ENCODE measurements around the gene PWP1. TPM values are rescaled to one million over a fixed set of nuclear protein-coding genes. Genes with fewer than 3 reads are reported as not detected.
A peak's percentile ranks its signal among the peaks of the same experiment; 100 is the strongest.

Gene PWP1
- total RNA-seq, 1 donor from 2014 or later = 58.0 TPM

GRCh38 chr12:107732365-107732764 lies 46.8 kb downstream of the PWP1 start:
- no peak for DNase-seq (ENCODE audit: low read depth)

DNA sequence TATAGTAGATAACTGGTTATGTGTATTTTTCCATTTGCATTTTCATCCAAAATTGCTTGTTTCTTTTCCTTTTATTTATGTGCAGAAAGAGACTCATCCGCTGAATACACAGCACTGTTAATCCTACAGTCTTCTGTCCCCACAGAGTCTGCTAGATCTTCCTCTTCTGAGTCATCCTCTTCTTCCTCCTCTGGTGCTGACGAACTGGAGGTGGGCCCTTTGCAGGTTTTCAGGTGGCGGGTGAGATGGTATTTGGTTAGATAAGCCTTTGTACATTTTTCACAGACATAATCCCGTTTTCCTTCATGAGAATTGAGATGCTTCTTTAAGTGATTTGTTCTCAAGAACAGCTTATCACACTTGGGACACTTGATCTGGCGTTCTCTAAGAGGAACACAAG lies 48.5 kb downstream of the PWP1 start:
- DNase-seq (ENCODE audit: low read depth) = no peak

- peak; percentile 19 for DNase-seq (ENCODE audit: low read depth)
Observed at GRCh38 chr12:107735763-107736162, 50.2 kb downstream of the PWP1 start.

DNA sequence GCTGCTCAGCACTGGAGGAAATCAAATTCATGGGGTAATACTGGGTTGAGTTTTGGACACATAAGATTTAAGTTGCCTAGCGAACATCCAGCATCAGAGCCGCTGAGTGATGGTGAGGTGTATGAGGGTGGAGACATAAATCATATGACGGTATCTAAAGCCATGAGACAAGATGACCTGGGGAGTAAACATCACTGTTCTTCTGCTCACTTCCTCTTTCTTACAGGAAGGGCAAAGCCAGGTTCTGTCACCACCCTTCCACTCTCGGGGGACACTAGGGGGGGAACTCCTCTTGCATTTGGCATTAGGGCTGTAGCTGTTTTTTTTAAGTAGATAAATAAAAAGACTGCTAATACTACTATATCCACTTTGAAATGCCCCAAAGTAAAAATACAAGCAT lies 51.3 kb downstream of the PWP1 start:
- no peak for DNase-seq (ENCODE audit: low read depth)

GRCh38 chr12:107748472-107748871 lies 62.9 kb downstream of the PWP1 start:
- DNase-seq (ENCODE audit: low read depth) = peak; percentile 32

DNA sequence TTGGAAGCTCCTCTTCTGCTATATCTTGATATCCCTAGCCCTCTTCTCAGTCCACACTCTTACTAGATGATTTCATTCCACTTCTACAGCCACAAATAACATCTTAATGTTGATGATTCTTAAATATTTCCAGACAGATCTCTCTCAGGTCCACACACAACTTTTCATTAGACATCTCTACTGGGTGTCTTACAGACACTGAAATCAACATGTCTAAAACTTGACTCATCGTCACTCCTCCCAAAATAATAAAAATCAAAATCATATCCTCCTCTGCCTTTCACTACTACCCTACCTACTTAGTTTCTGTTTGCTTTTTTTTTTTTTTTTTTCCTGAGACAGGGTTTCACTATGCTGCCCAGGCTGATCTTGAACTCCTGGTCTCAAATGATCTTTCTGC lies 63.5 kb downstream of the PWP1 start:
- DNase-seq (ENCODE audit: low read depth) = peak; percentile 11

DNA sequence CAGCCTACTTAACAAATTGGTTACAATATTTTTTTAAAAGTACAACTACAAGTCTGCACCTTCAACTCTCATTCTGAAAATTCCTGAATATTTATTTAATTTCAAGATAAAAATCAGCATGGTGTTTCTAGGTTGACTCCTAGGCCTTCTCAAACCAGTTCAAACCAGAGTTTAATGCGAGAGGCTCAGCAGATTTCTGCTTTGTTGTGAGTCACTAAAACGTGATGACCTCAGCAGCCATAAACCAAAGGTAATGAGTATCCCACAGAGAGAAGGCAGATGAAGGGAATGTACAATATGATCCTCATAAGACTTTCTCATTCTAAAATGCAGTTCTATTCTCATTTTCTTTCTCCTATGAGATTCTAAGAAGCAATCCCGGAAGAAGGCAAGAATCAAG lies 73.8 kb downstream of the PWP1 start:
- peak; percentile 86 for DNase-seq (ENCODE audit: low read depth)

DNA sequence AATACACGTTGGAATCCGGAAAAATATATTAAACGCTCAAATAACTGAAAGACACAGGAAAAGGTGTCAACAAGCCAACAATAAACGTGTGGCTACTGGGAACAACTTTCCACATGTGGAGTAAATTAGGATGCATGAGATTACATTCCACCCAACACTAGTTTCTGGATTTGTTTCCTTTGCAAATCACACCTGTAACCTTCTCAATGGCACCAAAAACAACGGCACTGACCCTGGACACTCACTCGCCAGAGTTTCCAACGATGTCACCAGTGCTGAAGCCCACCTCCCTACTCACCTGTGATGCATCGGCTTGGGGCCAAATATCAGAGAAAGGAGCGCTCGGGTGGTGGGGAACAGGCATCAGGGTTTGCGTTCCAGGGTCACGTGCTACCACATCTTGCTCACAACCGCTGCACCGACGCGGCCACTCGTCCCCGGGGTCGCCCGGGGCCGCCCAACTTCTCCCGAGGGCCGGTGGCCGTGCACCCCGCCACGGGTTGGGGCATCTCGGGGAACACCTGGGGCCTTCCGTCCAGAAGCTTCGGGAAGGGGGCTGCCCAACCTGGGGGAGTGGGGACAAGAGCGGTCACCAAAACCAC lies 74.7 kb downstream of the PWP1 start:
- DNase-seq (ENCODE audit: low read depth) = peak; percentile 28

- DNase-seq (ENCODE audit: low read depth) = peak; percentile 96
Observed at GRCh38 chr12:107760809-107761501, 75.4 kb downstream of the PWP1 start, which contains the start of gene PRDM4. Gene PRDM4 (minus strand): TSS chr12:107761137. CDS start chr12:107760515, 622 bp downstream.

DNA sequence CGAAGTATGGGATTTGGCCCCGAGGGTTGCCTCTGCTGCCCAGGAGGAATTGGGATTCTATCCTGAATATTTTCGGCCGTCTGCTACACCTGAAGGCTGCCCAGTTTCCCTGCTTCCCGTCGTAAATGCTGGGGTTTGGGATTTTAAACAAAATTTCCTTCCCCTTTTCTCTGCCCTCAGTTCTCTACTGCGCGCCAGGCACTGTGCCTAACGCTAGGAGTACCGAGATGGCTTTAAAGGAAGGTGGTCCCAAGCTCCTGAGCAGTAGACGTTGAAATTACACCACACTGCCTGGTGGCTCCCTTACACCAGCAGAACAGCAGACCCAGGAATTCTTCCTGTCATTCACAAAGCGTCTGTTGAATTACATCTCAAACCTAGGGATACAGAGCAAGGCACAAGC lies 75.9 kb downstream of the PWP1 start:
- DNase-seq (ENCODE audit: low read depth) = no peak

Other genes with a start within 250 kb of the PWP1 start
- 24.1 and 28.3 TPM in 2 replicates for gene PRDM4, start 75.3 kb downstream of the PWP1 start, total RNA-seq
- gene ASCL4, start 88.9 kb downstream of the PWP1 start, total RNA-seq = not detected in 2 replicates

Measured in myocyte (in vitro differentiated cells).